ENCODE measurements around the gene AZI2. TPM values are rescaled to one million over a fixed set of nuclear protein-coding genes. Genes with fewer than 3 reads are reported as not detected.

The AZI2 gene
- total RNA-seq, 1 donor from 2014 or later, result 25.1 TPM

GRCh38 chr3:28308196-28308595, 40.4 kb downstream of the AZI2 start:
- Histone ChIP-seq H3K9ac (ENCODE audit: low read depth in 1 of 3, low read length in 3 of 3) (no peak overlapping the region), H3K27me3 (ENCODE audit: control insufficient read depth in 3 of 3, insufficient read depth in 3 of 3, low read length in 3 of 3) (no peaks in the 10 kb centered on the region), H3K27ac (ENCODE audit: low read depth, low read length) (no peak overlapping the region), H3K4me1 (ENCODE audit: control insufficient read depth in 3 of 3, insufficient read depth in 3 of 3, low read length in 3 of 3) (no peaks in the 10 kb centered on the region), H3K9me3 (ENCODE audit: control insufficient read depth in 3 of 3, low read length in 3 of 3) (no peaks in the 10 kb centered on the region), H3K36me3 (ENCODE audit: control insufficient read depth in 3 of 3, insufficient read depth in 3 of 3, low read length in 3 of 3) (no peaks in the 10 kb centered on the region), H3K4me3 (ENCODE audit: low read length in 3 of 3) (no peak overlapping the region)

- Histone ChIP-seq H3K27ac (ENCODE audit: low read depth, low read length) (no peak overlapping the region), H3K36me3 (ENCODE audit: control insufficient read depth in 3 of 3, insufficient read depth in 3 of 3, low read length in 3 of 3) (no peaks in the 10 kb centered on the region), H3K4me1 (ENCODE audit: control insufficient read depth in 3 of 3, insufficient read depth in 3 of 3, low read length in 3 of 3) (no peaks in the 10 kb centered on the region), H3K4me3 (ENCODE audit: low read length in 3 of 3) (no peak overlapping the region), H3K9me3 (ENCODE audit: control insufficient read depth in 3 of 3, low read length in 3 of 3) (no peaks in the 10 kb centered on the region), H3K9ac (ENCODE audit: low read depth in 1 of 3, low read length in 3 of 3) (no peak overlapping the region), H3K27me3 (ENCODE audit: control insufficient read depth in 3 of 3, insufficient read depth in 3 of 3, low read length in 3 of 3) (no peaks in the 10 kb centered on the region)
These were observed 46.9 kb downstream of the AZI2 start for GRCh38 chr3:28301688-28302087.

- Histone ChIP-seq H3K9ac (ENCODE audit: low read depth in 1 of 3, low read length in 3 of 3) (no peak overlapping the region), H3K9me3 (ENCODE audit: control insufficient read depth in 3 of 3, low read length in 3 of 3) (no peaks in the 10 kb centered on the region), H3K4me3 (ENCODE audit: low read length in 3 of 3) (no peak overlapping the region), H3K36me3 (ENCODE audit: control insufficient read depth in 3 of 3, insufficient read depth in 3 of 3, low read length in 3 of 3) (no peaks in the 10 kb centered on the region), H3K4me1 (ENCODE audit: control insufficient read depth in 3 of 3, insufficient read depth in 3 of 3, low read length in 3 of 3) (no peaks in the 10 kb centered on the region), H3K27ac (ENCODE audit: low read depth, low read length) (no peak overlapping the region), H3K27me3 (ENCODE audit: control insufficient read depth in 3 of 3, insufficient read depth in 3 of 3, low read length in 3 of 3) (no peaks in the 10 kb centered on the region)
These were observed 48.2 kb downstream of the AZI2 start for GRCh38 chr3:28300345-28300962.

- Histone ChIP-seq H3K9ac (ENCODE audit: low read depth in 1 of 3, low read length in 3 of 3) (no peak overlapping the region), H3K4me1 (ENCODE audit: control insufficient read depth in 3 of 3, insufficient read depth in 3 of 3, low read length in 3 of 3) (no peaks in the 10 kb centered on the region), H3K27ac (ENCODE audit: low read depth, low read length) (no peak overlapping the region), H3K4me3 (ENCODE audit: low read length in 3 of 3) (no peak overlapping the region), H3K36me3 (ENCODE audit: control insufficient read depth in 3 of 3, insufficient read depth in 3 of 3, low read length in 3 of 3) (no peaks in the 10 kb centered on the region), H3K9me3 (ENCODE audit: control insufficient read depth in 3 of 3, low read length in 3 of 3) (no peaks in the 10 kb centered on the region), H3K27me3 (ENCODE audit: control insufficient read depth in 3 of 3, insufficient read depth in 3 of 3, low read length in 3 of 3) (no peaks in the 10 kb centered on the region)
These were observed 48.9 kb downstream of the AZI2 start for GRCh38 chr3:28299705-28300104.

GRCh38 chr3:28295898-28296490, 52.6 kb downstream of the AZI2 start:
- no peaks in the 10 kb centered on the region for H3K4me1 ChIP-seq (ENCODE audit: control insufficient read depth in 3 of 3, insufficient read depth in 3 of 3, low read length in 3 of 3)
- H3K27ac ChIP-seq (ENCODE audit: low read depth, low read length), result no peak overlapping the region
- H3K4me3 ChIP-seq (ENCODE audit: low read length in 3 of 3), result no peak overlapping the region
- peaks cover 0 to 2% (median under 1%) of the 10 kb centered on the region in 3 donors for H3K9me3 ChIP-seq (ENCODE audit: control insufficient read depth in 3 of 3, low read length in 3 of 3)
- H3K9ac ChIP-seq (ENCODE audit: low read depth in 1 of 3, low read length in 3 of 3), result no peak overlapping the region
- peaks cover 0 to 2% (median under 1%) of the 10 kb centered on the region in 3 donors for H3K36me3 ChIP-seq (ENCODE audit: control insufficient read depth in 3 of 3, insufficient read depth in 3 of 3, low read length in 3 of 3)
- no peaks in the 10 kb centered on the region for H3K27me3 ChIP-seq (ENCODE audit: control insufficient read depth in 3 of 3, insufficient read depth in 3 of 3, low read length in 3 of 3)

GRCh38 chr3:28294667-28295413, 53.8 kb downstream of the AZI2 start:
- H3K27me3 ChIP-seq (ENCODE audit: control insufficient read depth in 3 of 3, insufficient read depth in 3 of 3, low read length in 3 of 3), result no peaks in the 10 kb centered on the region
- H3K9me3 ChIP-seq (ENCODE audit: control insufficient read depth in 3 of 3, low read length in 3 of 3), result peaks cover 0 to 3% (median 3%) of the 10 kb centered on the region in 3 donors
- H3K36me3 ChIP-seq (ENCODE audit: control insufficient read depth in 3 of 3, insufficient read depth in 3 of 3, low read length in 3 of 3), result peaks cover 0 to 5% (median 3%) of the 10 kb centered on the region in 3 donors
- H3K9ac ChIP-seq (ENCODE audit: low read depth in 1 of 3, low read length in 3 of 3), result no peak overlapping the region
- no peaks in the 10 kb centered on the region for H3K4me1 ChIP-seq (ENCODE audit: control insufficient read depth in 3 of 3, insufficient read depth in 3 of 3, low read length in 3 of 3)
- no peak overlapping the region for H3K4me3 ChIP-seq (ENCODE audit: low read length in 3 of 3)
- no peak overlapping the region for H3K27ac ChIP-seq (ENCODE audit: low read depth, low read length)

- Histone ChIP-seq H3K27ac (ENCODE audit: low read depth, low read length) (no peak overlapping the region), H3K27me3 (ENCODE audit: control insufficient read depth in 3 of 3, insufficient read depth in 3 of 3, low read length in 3 of 3) (no peaks in the 10 kb centered on the region), H3K4me1 (ENCODE audit: control insufficient read depth in 3 of 3, insufficient read depth in 3 of 3, low read length in 3 of 3) (no peaks in the 10 kb centered on the region), H3K36me3 (ENCODE audit: control insufficient read depth in 3 of 3, insufficient read depth in 3 of 3, low read length in 3 of 3) (peaks cover 0 to 5% (median 3%) of the 10 kb centered on the region in 3 donors), H3K9ac (ENCODE audit: low read depth in 1 of 3, low read length in 3 of 3) (no peak overlapping the region), H3K9me3 (ENCODE audit: control insufficient read depth in 3 of 3, low read length in 3 of 3) (peaks cover 0 to 3% (median 3%) of the 10 kb centered on the region in 3 donors), H3K4me3 (ENCODE audit: low read length in 3 of 3) (no peak overlapping the region)
These were observed 56.0 kb downstream of the AZI2 start for GRCh38 chr3:28292622-28293021.

- Histone ChIP-seq H3K27ac (ENCODE audit: low read depth, low read length) (no peak overlapping the region), H3K27me3 (ENCODE audit: control insufficient read depth in 3 of 3, insufficient read depth in 3 of 3, low read length in 3 of 3) (no peaks in the 10 kb centered on the region), H3K36me3 (ENCODE audit: control insufficient read depth in 3 of 3, insufficient read depth in 3 of 3, low read length in 3 of 3) (peaks cover 0 to 5% (median 3%) of the 10 kb centered on the region in 3 donors)
These were observed 57.0 kb downstream of the AZI2 start for GRCh38 chr3:28291577-28291976.

GRCh38 chr3:28290863-28291300, 57.7 kb downstream of the AZI2 start:
- Histone ChIP-seq H3K36me3 (ENCODE audit: control insufficient read depth in 3 of 3, insufficient read depth in 3 of 3, low read length in 3 of 3) (peaks cover 0 to 5% (median 3%) of the 10 kb centered on the region in 3 donors), H3K4me1 (ENCODE audit: control insufficient read depth in 3 of 3, insufficient read depth in 3 of 3, low read length in 3 of 3) (no peaks in the 10 kb centered on the region), H3K9ac (ENCODE audit: low read depth in 1 of 3, low read length in 3 of 3) (no peak overlapping the region), H3K4me3 (ENCODE audit: low read length in 3 of 3) (no peak overlapping the region), H3K9me3 (ENCODE audit: control insufficient read depth in 3 of 3, low read length in 3 of 3) (peaks cover 0 to 3% (median 3%) of the 10 kb centered on the region in 3 donors), H3K27ac (ENCODE audit: low read depth, low read length) (no peak overlapping the region), H3K27me3 (ENCODE audit: control insufficient read depth in 3 of 3, insufficient read depth in 3 of 3, low read length in 3 of 3) (no peaks in the 10 kb centered on the region)

More at GRCh38 chr3:28291577-28291976, 57.0 kb downstream of the AZI2 start:
- Histone ChIP-seq H3K4me1 (ENCODE audit: control insufficient read depth in 3 of 3, insufficient read depth in 3 of 3, low read length in 3 of 3) (no peaks in the 10 kb centered on the region), H3K9ac (ENCODE audit: low read depth in 1 of 3, low read length in 3 of 3) (no peak overlapping the region), H3K4me3 (ENCODE audit: low read length in 3 of 3) (no peak overlapping the region), H3K9me3 (ENCODE audit: control insufficient read depth in 3 of 3, low read length in 3 of 3) (peaks cover 0 to 3% (median 3%) of the 10 kb centered on the region in 3 donors)

GRCh38 chr3:28287046-28287445, 61.6 kb downstream of the AZI2 start:
- Histone ChIP-seq H3K9me3 (ENCODE audit: control insufficient read depth in 3 of 3, low read length in 3 of 3) (peaks cover 0 to 3% (median 3%) of the 10 kb centered on the region in 3 donors), H3K4me3 (ENCODE audit: low read length in 3 of 3) (no peak overlapping the region), H3K4me1 (ENCODE audit: control insufficient read depth in 3 of 3, insufficient read depth in 3 of 3, low read length in 3 of 3) (no peaks in the 10 kb centered on the region)

More at GRCh38 chr3:28287046-28287445, 61.6 kb downstream of the AZI2 start:
- H3K9ac ChIP-seq (ENCODE audit: low read depth in 1 of 3, low read length in 3 of 3), result no peak overlapping the region
- no peak overlapping the region for H3K27ac ChIP-seq (ENCODE audit: low read depth, low read length)
- peaks cover 0 to 5% (median 3%) of the 10 kb centered on the region in 3 donors for H3K36me3 ChIP-seq (ENCODE audit: control insufficient read depth in 3 of 3, insufficient read depth in 3 of 3, low read length in 3 of 3)
- H3K27me3 ChIP-seq (ENCODE audit: control insufficient read depth in 3 of 3, insufficient read depth in 3 of 3, low read length in 3 of 3), result no peaks in the 10 kb centered on the region
